Calu3 (cell line): ENCODE measurements around the gene FOXP2. TPM values are rescaled to one million over a fixed set of nuclear protein-coding genes. Genes with fewer than 3 reads are reported as not detected.

Experiments used
- BruUV-seq: library from RNA; stranded (reverse); fragments of 400-500 nt; replicated peaks from 2 replicates; lab custom pipeline; 2021; lab: Mats Ljungman, UMichigan
- CTCF ChIA-PET: fragments of 300-600 bp; sonication (Branson Sonifier 250); formaldehyde crosslinking; loops from one replicate; lab custom pipeline; 2022; ENCODE audit warnings: antibody characterized with exemption; lab: Charles Lee
- DNase-seq: peaks from one replicate; pipeline ENCODE4 v3.0.0; 2022
- H3K27ac Mint-ChIP-seq: one replicate; pipeline ENCODE4 v1.8.0; 2022; ENCODE audit warnings: mixed read lengths; ENCODE audit not compliant: unreplicated experiment
- H3K27me3 Mint-ChIP-seq: one replicate; pipeline ENCODE4 v1.8.0; 2022; ENCODE audit warnings: mixed read lengths; ENCODE audit not compliant: unreplicated experiment
- H3K36me3 Mint-ChIP-seq: one replicate; pipeline ENCODE4 v1.8.0; 2022; ENCODE audit warnings: mild to moderate bottlenecking, moderate library complexity, mixed read lengths; ENCODE audit not compliant: insufficient read depth, unreplicated experiment
- H3K4me1 Mint-ChIP-seq: one replicate; pipeline ENCODE4 v1.8.0; 2022; ENCODE audit warnings: mild to moderate bottlenecking, low read depth, mixed read lengths; ENCODE audit not compliant: unreplicated experiment
- H3K4me3 Mint-ChIP-seq: one replicate; pipeline ENCODE4 v1.8.0; 2022; ENCODE audit warnings: mild to moderate bottlenecking, low read depth, moderate library complexity, mixed read lengths; ENCODE audit not compliant: unreplicated experiment
- H3K9me3 Mint-ChIP-seq: one replicate; pipeline ENCODE4 v1.8.0; 2022; ENCODE audit warnings: low read depth, mixed read lengths; ENCODE audit not compliant: unreplicated experiment
- CTCF ChIP-seq: fragments of 200-600 bp; IDR thresholded peaks from one replicate; pipeline ENCODE4 v1.8.0; 2022; ENCODE audit warnings: antibody characterized with exemption; ENCODE audit not compliant: unreplicated experiment
- intact Hi-C: fragments of 100-400 bp; cut with micrococcal nuclease; formaldehyde crosslinking; loops from one replicate; pipeline ENCODE4 v1.10.0; 2022; ENCODE audit not compliant: unreplicated experiment
- total RNA-seq: library from RNA; stranded (reverse); gene quantifications from 2 replicates; pipeline ENCODE4 v1.2.3, GENCODE V29; 2022

Gene FOXP2
- total RNA-seq, 1 experiment from 2014 or later: 2.5 TPM

- no peaks in the 10 kb centered on the region for H3K27me3 Mint-ChIP-seq
- CTCF ChIA-PET: no interaction called here
- intact Hi-C loops: no loop called here
- H3K36me3 Mint-ChIP-seq: no peaks in the 10 kb centered on the region
- no TSS peak for BruUV-seq
- no peak overlapping the region for H3K4me3 Mint-ChIP-seq
- no peak for TF ChIP-seq CTCF
- H3K4me1 Mint-ChIP-seq: no peaks in the 10 kb centered on the region
- H3K27ac Mint-ChIP-seq: no peak overlapping the region
- no peaks in the 10 kb centered on the region for H3K9me3 Mint-ChIP-seq
- no peak for DNase-seq
Measured at GRCh38 chr7:114622221-114622620, 207.6 kb downstream of the FOXP2 start.

- H3K36me3 Mint-ChIP-seq: no peaks in the 10 kb centered on the region
- CTCF ChIA-PET: no interaction called here
- intact Hi-C loops: no loop called here
- TF ChIP-seq CTCF: no peak
- no peaks in the 10 kb centered on the region for H3K4me1 Mint-ChIP-seq
- H3K27me3 Mint-ChIP-seq: no peaks in the 10 kb centered on the region
- H3K27ac Mint-ChIP-seq: no peak overlapping the region
- BruUV-seq: no TSS peak
- H3K9me3 Mint-ChIP-seq: no peaks in the 10 kb centered on the region
- DNase-seq: no peak
- H3K4me3 Mint-ChIP-seq: no peak overlapping the region
Measured at GRCh38 chr7:114623146-114623545, 208.5 kb downstream of the FOXP2 start.

GRCh38 chr7:114627231-114627630, 212.6 kb downstream of the FOXP2 start:
- no TSS peak for BruUV-seq
- Mint-ChIP-seq H3K9me3 (no peaks in the 10 kb centered on the region), H3K4me1 (peaks cover 9% of the 10 kb centered on the region), H3K27me3 (no peaks in the 10 kb centered on the region), H3K36me3 (no peaks in the 10 kb centered on the region), H3K4me3 (no peak overlapping the region), H3K27ac (no peak overlapping the region)
- no peak for TF ChIP-seq CTCF
- DNase-seq: no peak
- intact Hi-C loops: no loop called here
- CTCF ChIA-PET: no interaction called here

GRCh38 chr7:114628362-114628761, 213.7 kb downstream of the FOXP2 start:
- intact Hi-C loops: no loop called here
- TF ChIP-seq CTCF: no peak

More at GRCh38 chr7:114628362-114628761, 213.7 kb downstream of the FOXP2 start:
- Mint-ChIP-seq H3K4me1 (peaks cover 9% of the 10 kb centered on the region), H3K4me3 (no peak overlapping the region), H3K27me3 (no peaks in the 10 kb centered on the region), H3K27ac (no peak overlapping the region), H3K36me3 (no peaks in the 10 kb centered on the region), H3K9me3 (no peaks in the 10 kb centered on the region)
- DNase-seq: no peak
- no TSS peak for BruUV-seq
- CTCF ChIA-PET: no interaction called here
